Neural cell (in vitro differentiated cells): ENCODE data around the gene PARVB. TPM values are rescaled to one million over a fixed set of nuclear protein-coding genes. Genes with fewer than 3 reads are reported as not detected.

Source experiments
- H2AFZ ChIP-seq: fragments of 200-600, 300-800 bp; sonication (generic), shearing (Covaris generic); 2 replicates; pipeline ENCODE4 v1.6.0; 2014; ENCODE audit warnings: low read depth, mild to moderate bottlenecking, antibody characterized with exemption, low read length, moderate library complexity
- H3F3A ChIP-seq: fragments of 200-600 bp; shearing (Covaris generic); 2 replicates; pipeline ENCODE4 v1.6.1; 2016; ENCODE audit warnings: mild to moderate bottlenecking, moderate library complexity, mixed read lengths, antibody characterized with exemption, low read length; ENCODE audit not compliant: insufficient read depth, poor library complexity, severe bottlenecking
- H3K27ac ChIP-seq: fragments of 200-600, 300-800 bp; sonication (generic), shearing (Covaris generic); 2 replicates; pipeline ENCODE4 v1.5.1; 2014; ENCODE audit warnings: mild to moderate bottlenecking, low read length, moderate library complexity
- H3K27me3 ChIP-seq: fragments of 300-800, 200-600 bp; sonication (generic), shearing (Covaris generic); 2 replicates; pipeline ENCODE4 v1.6.0; 2014; ENCODE audit warnings: mild to moderate bottlenecking, low read depth, low read length, moderate library complexity; ENCODE audit not compliant: insufficient read depth
- H3K36me3 ChIP-seq: fragments of 300-800, 200-600 bp; sonication (generic), shearing (Covaris generic); 2 replicates; pipeline ENCODE4 v1.5.1; 2014; ENCODE audit warnings: mild to moderate bottlenecking, antibody characterized with exemption, low read length, moderate library complexity; ENCODE audit not compliant: insufficient read depth
- H3K4me2 ChIP-seq: fragments of 300-800, 200-600 bp; sonication (generic), shearing (Covaris generic); 2 replicates; pipeline ENCODE4 v1.6.0; 2014; ENCODE audit warnings: mild to moderate bottlenecking, low read length
- H3K4me3 ChIP-seq: fragments of 300-800, 200-600 bp; sonication (generic), shearing (Covaris generic); 2 replicates; pipeline ENCODE4 v1.5.1; 2014; ENCODE audit warnings: mild to moderate bottlenecking, low read length, moderate library complexity
- H3K79me2 ChIP-seq: fragments of 200-600 bp; shearing (Covaris generic); replicated peaks from 2 replicates; pipeline ENCODE4 v1.6.0; 2014; ENCODE audit warnings: mild to moderate bottlenecking, low read length, moderate library complexity; ENCODE audit not compliant: insufficient read depth
- H3K9ac ChIP-seq: fragments of 300-800, 200-600 bp; sonication (generic), shearing (Covaris generic); 2 replicates; pipeline ENCODE4 v1.6.1; 2016; ENCODE audit warnings: mild to moderate bottlenecking, low read length, mixed read lengths
- H3K9me2 ChIP-seq: fragments of 200-600 bp; shearing (Covaris generic); 2 replicates; pipeline ENCODE4 v1.6.1; 2016; ENCODE audit warnings: mild to moderate bottlenecking, low read length, mixed read lengths; ENCODE audit not compliant: insufficient read depth
- H3K9me3 ChIP-seq: fragments of 200-600, 300-800 bp; sonication (generic), shearing (Covaris generic); 2 replicates; pipeline ENCODE4 v1.6.1; 2016; ENCODE audit warnings: mild to moderate bottlenecking, mixed run types, low read length, moderate library complexity, mixed read lengths
- H4K20me1 ChIP-seq: fragments of 200-600 bp; shearing (Covaris generic); 2 replicates; pipeline ENCODE4 v1.6.1; 2016; ENCODE audit warnings: mild to moderate bottlenecking, mixed run types; ENCODE audit not compliant: insufficient read depth
- EP300 ChIP-seq: fragments of 450-650 bp; conservative IDR thresholded peaks from 2 replicates; pipeline ENCODE4 v1.6.1; 2014; ENCODE audit warnings: antibody characterized with exemption, mild to moderate bottlenecking, moderate library complexity; ENCODE audit not compliant: poor library complexity, severe bottlenecking
- EZH2 ChIP-seq: fragments of 200-600, 300-800 bp; shearing (Covaris generic), sonication (generic); IDR thresholded peaks from 2 replicates; pipeline ENCODE4 v1.6.1; 2014; ENCODE audit warnings: antibody characterized with exemption, low read length, borderline replicate concordance, mild to moderate bottlenecking; ENCODE audit not compliant: insufficient read depth, poor library complexity, severe bottlenecking
- MXI1 ChIP-seq: fragments of 450-650 bp; conservative IDR thresholded peaks from 2 replicates; pipeline ENCODE4 v1.6.1; 2014; ENCODE audit warnings: antibody characterized with exemption, mild to moderate bottlenecking; ENCODE audit not compliant: poor library complexity, severe bottlenecking
- POLR2AphosphoS5 ChIP-seq: IDR thresholded peaks from 2 replicates; pipeline ENCODE4 v1.6.1; 2012
- RAD21 ChIP-seq: fragments of 450-650 bp; conservative IDR thresholded peaks from 2 replicates; pipeline ENCODE4 v1.6.1; 2014; ENCODE audit warnings: antibody characterized with exemption, mild to moderate bottlenecking, moderate library complexity
- SMC3 ChIP-seq: fragments of 450-650 bp; conservative IDR thresholded peaks from 2 replicates; pipeline ENCODE4 v1.6.1; 2014; ENCODE audit warnings: antibody characterized with exemption, mild to moderate bottlenecking, moderate library complexity; ENCODE audit not compliant: poor library complexity
- TAF1 ChIP-seq: IDR thresholded peaks from 2 replicates; pipeline ENCODE4 v1.6.1; 2012; ENCODE audit warnings: low read depth
- polyA plus RNA-seq: library from polyadenylated mRNA; depleted of rRNA; stranded (reverse); fragments of >200 nt; gene quantifications from 2 replicates; pipeline ENCODE4 v1.2.3, GENCODE V29; 2014
- TF ChIP-seq, protein P1 (sequence below): IDR thresholded peaks from 2 replicates; pipeline ENCODE4 v1.6.1; 2012; ENCODE audit warnings: borderline replicate concordance
- TF ChIP-seq, protein P2 (sequence below): fragments of 450-650 bp; IDR thresholded peaks from 2 replicates; pipeline ENCODE4 v1.5.1; 2014; ENCODE audit warnings: antibody characterized with exemption, mild to moderate bottlenecking, moderate library complexity; ENCODE audit not compliant: poor library complexity, severe bottlenecking

PARVB gene
- polyA plus RNA-seq, 1 donor from 2014 or later: 1.2 TPM

- no peak overlapping the region for H2AFZ ChIP-seq
- no peak overlapping the region for H3K9ac ChIP-seq
- TF ChIP-seq RAD21 (no peak), EP300 (no peak), MXI1 (no peak), TAF1 (no peak)
- TF ChIP-seq, protein P1, sequence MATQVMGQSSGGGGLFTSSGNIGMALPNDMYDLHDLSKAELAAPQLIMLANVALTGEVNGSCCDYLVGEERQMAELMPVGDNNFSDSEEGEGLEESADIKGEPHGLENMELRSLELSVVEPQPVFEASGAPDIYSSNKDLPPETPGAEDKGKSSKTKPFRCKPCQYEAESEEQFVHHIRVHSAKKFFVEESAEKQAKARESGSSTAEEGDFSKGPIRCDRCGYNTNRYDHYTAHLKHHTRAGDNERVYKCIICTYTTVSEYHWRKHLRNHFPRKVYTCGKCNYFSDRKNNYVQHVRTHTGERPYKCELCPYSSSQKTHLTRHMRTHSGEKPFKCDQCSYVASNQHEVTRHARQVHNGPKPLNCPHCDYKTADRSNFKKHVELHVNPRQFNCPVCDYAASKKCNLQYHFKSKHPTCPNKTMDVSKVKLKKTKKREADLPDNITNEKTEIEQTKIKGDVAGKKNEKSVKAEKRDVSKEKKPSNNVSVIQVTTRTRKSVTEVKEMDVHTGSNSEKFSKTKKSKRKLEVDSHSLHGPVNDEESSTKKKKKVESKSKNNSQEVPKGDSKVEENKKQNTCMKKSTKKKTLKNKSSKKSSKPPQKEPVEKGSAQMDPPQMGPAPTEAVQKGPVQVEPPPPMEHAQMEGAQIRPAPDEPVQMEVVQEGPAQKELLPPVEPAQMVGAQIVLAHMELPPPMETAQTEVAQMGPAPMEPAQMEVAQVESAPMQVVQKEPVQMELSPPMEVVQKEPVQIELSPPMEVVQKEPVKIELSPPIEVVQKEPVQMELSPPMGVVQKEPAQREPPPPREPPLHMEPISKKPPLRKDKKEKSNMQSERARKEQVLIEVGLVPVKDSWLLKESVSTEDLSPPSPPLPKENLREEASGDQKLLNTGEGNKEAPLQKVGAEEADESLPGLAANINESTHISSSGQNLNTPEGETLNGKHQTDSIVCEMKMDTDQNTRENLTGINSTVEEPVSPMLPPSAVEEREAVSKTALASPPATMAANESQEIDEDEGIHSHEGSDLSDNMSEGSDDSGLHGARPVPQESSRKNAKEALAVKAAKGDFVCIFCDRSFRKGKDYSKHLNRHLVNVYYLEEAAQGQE: no peak
- TF ChIP-seq, protein P2, sequence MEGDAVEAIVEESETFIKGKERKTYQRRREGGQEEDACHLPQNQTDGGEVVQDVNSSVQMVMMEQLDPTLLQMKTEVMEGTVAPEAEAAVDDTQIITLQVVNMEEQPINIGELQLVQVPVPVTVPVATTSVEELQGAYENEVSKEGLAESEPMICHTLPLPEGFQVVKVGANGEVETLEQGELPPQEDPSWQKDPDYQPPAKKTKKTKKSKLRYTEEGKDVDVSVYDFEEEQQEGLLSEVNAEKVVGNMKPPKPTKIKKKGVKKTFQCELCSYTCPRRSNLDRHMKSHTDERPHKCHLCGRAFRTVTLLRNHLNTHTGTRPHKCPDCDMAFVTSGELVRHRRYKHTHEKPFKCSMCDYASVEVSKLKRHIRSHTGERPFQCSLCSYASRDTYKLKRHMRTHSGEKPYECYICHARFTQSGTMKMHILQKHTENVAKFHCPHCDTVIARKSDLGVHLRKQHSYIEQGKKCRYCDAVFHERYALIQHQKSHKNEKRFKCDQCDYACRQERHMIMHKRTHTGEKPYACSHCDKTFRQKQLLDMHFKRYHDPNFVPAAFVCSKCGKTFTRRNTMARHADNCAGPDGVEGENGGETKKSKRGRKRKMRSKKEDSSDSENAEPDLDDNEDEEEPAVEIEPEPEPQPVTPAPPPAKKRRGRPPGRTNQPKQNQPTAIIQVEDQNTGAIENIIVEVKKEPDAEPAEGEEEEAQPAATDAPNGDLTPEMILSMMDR: no peak
- no peaks in the 10 kb centered on the region for H4K20me1 ChIP-seq
- H3K36me3 ChIP-seq: no peaks in the 10 kb centered on the region
- no peak overlapping the region for H3K4me2 ChIP-seq
- H3K9me2 ChIP-seq: no peaks in the 10 kb centered on the region
- no peaks in the 10 kb centered on the region for H3K79me2 ChIP-seq
- H3K4me3 ChIP-seq: no peak overlapping the region
- no peaks in the 10 kb centered on the region for H3F3A ChIP-seq
- H3K27ac ChIP-seq: peak overlapping the region; percentile 18
- H3K9me3 ChIP-seq: no peaks in the 10 kb centered on the region
- H3K27me3 ChIP-seq: no peaks in the 10 kb centered on the region
These were observed 155.3 kb downstream of the PARVB start for GRCh38 chr22:44179196-44179988.

DNA sequence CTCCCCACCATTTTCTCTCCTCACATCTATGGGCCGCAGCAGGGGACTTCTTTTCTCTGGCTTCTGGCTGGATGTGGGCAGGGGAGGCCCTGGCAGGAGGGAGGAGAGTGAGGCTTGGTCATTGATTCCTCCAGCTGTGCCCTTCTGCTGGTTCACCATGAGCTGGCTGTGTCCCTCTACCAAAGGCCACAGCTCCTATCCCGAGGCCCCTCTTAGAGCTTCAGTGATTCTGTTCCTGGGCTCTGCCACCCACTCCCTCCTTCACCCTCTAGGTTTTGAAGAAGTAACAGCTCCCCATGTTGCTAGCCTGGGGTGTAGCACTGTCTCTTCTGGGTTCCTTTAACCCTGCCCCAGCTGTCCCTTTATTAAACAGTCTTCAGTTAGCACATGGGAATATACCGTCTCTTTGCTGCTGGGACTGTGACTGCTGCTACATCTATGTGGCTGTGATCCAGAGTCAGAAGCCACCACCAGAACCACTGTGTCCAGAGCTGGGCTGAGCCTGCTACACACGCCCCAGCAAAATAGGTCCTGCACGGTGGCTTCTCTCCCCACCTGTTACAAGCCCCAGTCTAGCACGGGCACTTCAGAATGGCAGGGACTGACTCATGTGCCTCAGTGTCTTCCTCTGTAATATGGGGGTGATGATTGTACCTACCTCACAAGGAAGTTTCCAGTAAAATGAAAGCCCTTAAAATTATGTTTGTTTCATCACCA lies 156.0 kb downstream of the PARVB start:
- no peak overlapping the region for H3K4me2 ChIP-seq
- TF ChIP-seq, protein P2: no peak
- TF ChIP-seq EZH2 (no peak), MXI1 (no peak), RAD21 (no peak), POLR2AphosphoS5 (no peak), SMC3 (no peak), EP300 (no peak), TAF1 (no peak)
- TF ChIP-seq, protein P1: no peak
- no peaks in the 10 kb centered on the region for H3F3A ChIP-seq
- no peaks in the 10 kb centered on the region for H3K27me3 ChIP-seq
- H3K36me3 ChIP-seq: no peaks in the 10 kb centered on the region
- H4K20me1 ChIP-seq: no peaks in the 10 kb centered on the region
- no peaks in the 10 kb centered on the region for H3K9me2 ChIP-seq
- H3K27ac ChIP-seq: peak overlapping the region; percentile 18
- H3K9ac ChIP-seq: no peak overlapping the region
- no peaks in the 10 kb centered on the region for H3K79me2 ChIP-seq
- H2AFZ ChIP-seq: no peak overlapping the region
- H3K4me3 ChIP-seq: no peak overlapping the region
- H3K9me3 ChIP-seq: no peaks in the 10 kb centered on the region
